ENCODE measurements around the gene LIN7B.

The LIN7B gene

GRCh38 chr19:49085020-49085867 is 28.9 kb upstream of the LIN7B start, which contains the start of gene SNRNP70 (continued):
- TF ChIP-seq CTCF (tag by site-specific recombination; IDR thresholded peaks at IDR 0.05) = peak; percentile 65; the same call in 1 of the 2 replicates
- TF ChIP-seq ZBTB1 (tag by site-specific recombination; IDR thresholded peaks at IDR 0.05) = 0 out of 2 replicates have a peak, but pooled peaks have one; percentile 18
- TF ChIP-seq ZFP3 (tag by site-specific recombination; IDR thresholded peaks at IDR 0.05; ENCODE audit: low read depth) = no peak
- TF ChIP-seq ZNF174 (tag by site-specific recombination; IDR thresholded peaks at IDR 0.05) = no peak
- no peak for TF ChIP-seq HOXC10 (CRISPR knock-in tag; IDR thresholded peaks at IDR 0.05)
- no peak for TF ChIP-seq ZNF280C (tag by site-specific recombination; IDR thresholded peaks at IDR 0.05)
- peak; percentile 58; the same call in 1 of the 2 replicates for TF ChIP-seq ZSCAN18 (tag by site-specific recombination; IDR thresholded peaks at IDR 0.05)
- TF ChIP-seq FEZF1 (tag by site-specific recombination; IDR thresholded peaks at IDR 0.05) = peak; percentile 44
- TF ChIP-seq AEBP2 (tag by site-specific recombination; IDR thresholded peaks at IDR 0.05; ENCODE audit: borderline replicate concordance) = 0 out of 2 replicates have a peak, but pooled peaks have one; percentile 25
- no peak for TF ChIP-seq MZF1 (tag by site-specific recombination; IDR thresholded peaks at IDR 0.05; ENCODE audit: borderline replicate concordance)
- TF ChIP-seq ZBTB26 (tag by site-specific recombination; optimal IDR thresholded peaks at IDR 0.05) = peak; percentile 99
- no peak for TF ChIP-seq SETDB1 (IDR thresholded peaks at IDR 0.05; ENCODE audit: insufficient read length, low read length)
- no peak for TF ChIP-seq ZNF266 (tag by site-specific recombination; IDR thresholded peaks at IDR 0.05; ENCODE audit: low read depth)
- peak; percentile 80; the same call in 1 of the 2 replicates for TF ChIP-seq ZBTB48 (tag by site-specific recombination; IDR thresholded peaks at IDR 0.05)
- TF ChIP-seq ZNF214 (tag by site-specific recombination; IDR thresholded peaks at IDR 0.05; ENCODE audit: borderline replicate concordance) = no peak
- peak; percentile 95 for TF ChIP-seq SP3 (tag by site-specific recombination; IDR thresholded peaks at IDR 0.05)
- TF ChIP-seq SCRT1 (tag by site-specific recombination; IDR thresholded peaks at IDR 0.05; ENCODE audit: borderline replicate concordance) = peak; percentile 78; the same call in 1 of the 2 replicates
- no peak for TF ChIP-seq ZBTB44 (tag by site-specific recombination; IDR thresholded peaks at IDR 0.05)
- no peak for TF ChIP-seq ZNF112 (tag by site-specific recombination; IDR thresholded peaks at IDR 0.05)
- 0 out of 2 replicates have a peak, but pooled peaks have one; percentile 74 for TF ChIP-seq ZNF138 (tag by site-specific recombination; IDR thresholded peaks at IDR 0.05; ENCODE audit: borderline replicate concordance)
- TF ChIP-seq ZNF747 (tag by site-specific recombination; IDR thresholded peaks at IDR 0.05) = no peak
- no peak for TF ChIP-seq ZNF707 (tag by site-specific recombination; IDR thresholded peaks at IDR 0.05)
- TF ChIP-seq IKZF3 (tag by site-specific recombination; IDR thresholded peaks at IDR 0.05) = no peak
- peak; percentile 94 for TF ChIP-seq GLI4 (tag by site-specific recombination; IDR thresholded peaks at IDR 0.05)
- TF ChIP-seq ZSCAN23 (tag by site-specific recombination; IDR thresholded peaks at IDR 0.05) = peak; percentile 63; the same call in 1 of the 2 replicates
- no peak for TF ChIP-seq ZNF114 (tag by site-specific recombination; IDR thresholded peaks at IDR 0.05)
- peak; percentile 89 for TF ChIP-seq ZSCAN30 (tag by site-specific recombination; IDR thresholded peaks at IDR 0.05)

All from HEK293 (cell line).